HepG2 (cell line): ENCODE results near the gene PPP4R1.

Experiments used
- HNRNPL ChIP-seq: fragments of 200-400 bp; formaldehyde crosslinking; IDR thresholded peaks from 2 replicates; pipeline ENCODE4 v1.6.1; 2017; ENCODE audit warnings: mild to moderate bottlenecking, low read depth, low read length
- IKZF5 ChIP-seq: IDR thresholded peaks from 2 replicates; pipeline ENCODE4 v1.6.1; 2018; ENCODE audit warnings: missing genetic modification reagents, mild to moderate bottlenecking, missing compliant biosample characterization
- ZNF720 ChIP-seq: sonication (generic); formaldehyde crosslinking; IDR thresholded peaks from 2 replicates; pipeline ENCODE4 v1.4.0; 2020; ENCODE audit warnings: missing genetic modification reagents
- TF ChIP-seq, protein P1 (sequence below), 2 experiments: IDR thresholded peaks; 2 replicates each; pipeline ENCODE4 v1.6.1; 2011 to 2012; ENCODE audit warnings: low read length in 2 of 2, borderline replicate concordance in 1 of 2, low read depth in 1 of 2, mild to moderate bottlenecking in 1 of 2, moderate library complexity in 1 of 2
- TF ChIP-seq, protein P2 (sequence below): sonication (generic); formaldehyde crosslinking; IDR thresholded peaks from 2 replicates; pipeline ENCODE4 v1.5.0; 2020; ENCODE audit warnings: mild to moderate bottlenecking, missing genetic modification reagents, moderate library complexity

GRCh38 chr18:9563331-9563730 is 51.0 kb downstream of the PPP4R1 start:
- TF ChIP-seq, protein P1, sequence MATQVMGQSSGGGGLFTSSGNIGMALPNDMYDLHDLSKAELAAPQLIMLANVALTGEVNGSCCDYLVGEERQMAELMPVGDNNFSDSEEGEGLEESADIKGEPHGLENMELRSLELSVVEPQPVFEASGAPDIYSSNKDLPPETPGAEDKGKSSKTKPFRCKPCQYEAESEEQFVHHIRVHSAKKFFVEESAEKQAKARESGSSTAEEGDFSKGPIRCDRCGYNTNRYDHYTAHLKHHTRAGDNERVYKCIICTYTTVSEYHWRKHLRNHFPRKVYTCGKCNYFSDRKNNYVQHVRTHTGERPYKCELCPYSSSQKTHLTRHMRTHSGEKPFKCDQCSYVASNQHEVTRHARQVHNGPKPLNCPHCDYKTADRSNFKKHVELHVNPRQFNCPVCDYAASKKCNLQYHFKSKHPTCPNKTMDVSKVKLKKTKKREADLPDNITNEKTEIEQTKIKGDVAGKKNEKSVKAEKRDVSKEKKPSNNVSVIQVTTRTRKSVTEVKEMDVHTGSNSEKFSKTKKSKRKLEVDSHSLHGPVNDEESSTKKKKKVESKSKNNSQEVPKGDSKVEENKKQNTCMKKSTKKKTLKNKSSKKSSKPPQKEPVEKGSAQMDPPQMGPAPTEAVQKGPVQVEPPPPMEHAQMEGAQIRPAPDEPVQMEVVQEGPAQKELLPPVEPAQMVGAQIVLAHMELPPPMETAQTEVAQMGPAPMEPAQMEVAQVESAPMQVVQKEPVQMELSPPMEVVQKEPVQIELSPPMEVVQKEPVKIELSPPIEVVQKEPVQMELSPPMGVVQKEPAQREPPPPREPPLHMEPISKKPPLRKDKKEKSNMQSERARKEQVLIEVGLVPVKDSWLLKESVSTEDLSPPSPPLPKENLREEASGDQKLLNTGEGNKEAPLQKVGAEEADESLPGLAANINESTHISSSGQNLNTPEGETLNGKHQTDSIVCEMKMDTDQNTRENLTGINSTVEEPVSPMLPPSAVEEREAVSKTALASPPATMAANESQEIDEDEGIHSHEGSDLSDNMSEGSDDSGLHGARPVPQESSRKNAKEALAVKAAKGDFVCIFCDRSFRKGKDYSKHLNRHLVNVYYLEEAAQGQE (IDR thresholded peaks at IDR 0.05; ENCODE audit: borderline replicate concordance in 1 of 2, low read depth in 1 of 2, low read length in 2 of 2) = no peak
- TF ChIP-seq HNRNPL (no peak), ZNF720 (CRISPR knock-in tag) (no peak), IKZF5 (CRISPR knock-in tag) (no peak)
- TF ChIP-seq, protein P2, sequence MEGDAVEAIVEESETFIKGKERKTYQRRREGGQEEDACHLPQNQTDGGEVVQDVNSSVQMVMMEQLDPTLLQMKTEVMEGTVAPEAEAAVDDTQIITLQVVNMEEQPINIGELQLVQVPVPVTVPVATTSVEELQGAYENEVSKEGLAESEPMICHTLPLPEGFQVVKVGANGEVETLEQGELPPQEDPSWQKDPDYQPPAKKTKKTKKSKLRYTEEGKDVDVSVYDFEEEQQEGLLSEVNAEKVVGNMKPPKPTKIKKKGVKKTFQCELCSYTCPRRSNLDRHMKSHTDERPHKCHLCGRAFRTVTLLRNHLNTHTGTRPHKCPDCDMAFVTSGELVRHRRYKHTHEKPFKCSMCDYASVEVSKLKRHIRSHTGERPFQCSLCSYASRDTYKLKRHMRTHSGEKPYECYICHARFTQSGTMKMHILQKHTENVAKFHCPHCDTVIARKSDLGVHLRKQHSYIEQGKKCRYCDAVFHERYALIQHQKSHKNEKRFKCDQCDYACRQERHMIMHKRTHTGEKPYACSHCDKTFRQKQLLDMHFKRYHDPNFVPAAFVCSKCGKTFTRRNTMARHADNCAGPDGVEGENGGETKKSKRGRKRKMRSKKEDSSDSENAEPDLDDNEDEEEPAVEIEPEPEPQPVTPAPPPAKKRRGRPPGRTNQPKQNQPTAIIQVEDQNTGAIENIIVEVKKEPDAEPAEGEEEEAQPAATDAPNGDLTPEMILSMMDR = no peak
